Thoracic aorta (tissue), 2 donors: ENCODE data around the gene CD72. TPM values are rescaled to one million over a fixed set of nuclear protein-coding genes. Genes with fewer than 3 reads are reported as not detected.
"Not testable (repeated sequence)": the region's sequence is repeated elsewhere in the genome, so short reads cannot be mapped to it uniquely, and the experiment has no call there.

ENCODE experiments used
- ATAC-seq: fragments of 150-250 bp; one replicate; pipeline ENCODE4 v1.8.0; 2017; ENCODE audit warnings: low read depth; ENCODE audit not compliant: insufficient number of reproducible peaks, low FRiP score
- DNase-seq: peaks from one replicate; pipeline ENCODE4 v3.0.0-alpha.2; 2020; ENCODE audit warnings: low spot score
- H3K27ac ChIP-seq, 2 donors: fragments of 200-600 bp; sonication (generic); 1 replicate in 1 of 2; 2 replicates in 1 of 2; pipeline ENCODE4 v1.5.1; 2016; ENCODE audit warnings: mild to moderate bottlenecking in 2 of 2, moderate library complexity in 2 of 2
- H3K27me3 ChIP-seq: fragments of 200-600 bp; sonication (generic); replicated peaks from 2 replicates; pipeline ENCODE4 v1.6.0; 2016; ENCODE audit warnings: mild to moderate bottlenecking; ENCODE audit not compliant: insufficient read depth
- H3K36me3 ChIP-seq: fragments of 200-600 bp; sonication (generic); one replicate; pipeline ENCODE4 v1.5.1; 2016
- H3K4me1 ChIP-seq, 2 donors: fragments of 200-600 bp; sonication (generic); 1 replicate in 1 of 2; 2 replicates in 1 of 2; pipeline versions ENCODE4 v1.5.1 to v1.6.0; 2016; ENCODE audit warnings: low read depth in 2 of 2, mild to moderate bottlenecking in 1 of 2; ENCODE audit not compliant: control insufficient read depth in 1 of 2
- H3K4me3 ChIP-seq: fragments of 200-600 bp; sonication (generic); 2 replicates; pipeline ENCODE4 v1.5.1; 2016; ENCODE audit warnings: mild to moderate bottlenecking
- H3K9me3 ChIP-seq: fragments of 200-600 bp; sonication (generic); 2 replicates; pipeline ENCODE4 v1.5.1; 2016
- total RNA-seq, 2 donors: library from RNA; depleted of rRNA; stranded (reverse); fragments of >200 nt; gene quantifications; one replicate each; pipeline versions ENCODE4 v1.1.0 to v1.2.3, GENCODE V29; 2016
- TF ChIP-seq, protein P1 (sequence below): fragments of 200-600 bp; sonication (generic); IDR thresholded peaks from one replicate; pipeline ENCODE4 v1.5.1; 2019; ENCODE audit warnings: antibody characterized with exemption

The CD72 gene
- total RNA-seq, 2 donors from 2014 or later = 2.2 to 9.9 TPM

- Histone ChIP-seq H3K27ac (peak overlapping the region; percentile 38 to 51), H3K27me3 (no peaks in the 10 kb centered on the region), H3K4me1 (peaks cover 14 to 40% of the 10 kb centered on the region in 2 donors), H3K36me3 (no peaks in the 10 kb centered on the region), H3K9me3 (no peaks in the 10 kb centered on the region), H3K4me3 (no peak overlapping the region)
- TF ChIP-seq, protein P1, sequence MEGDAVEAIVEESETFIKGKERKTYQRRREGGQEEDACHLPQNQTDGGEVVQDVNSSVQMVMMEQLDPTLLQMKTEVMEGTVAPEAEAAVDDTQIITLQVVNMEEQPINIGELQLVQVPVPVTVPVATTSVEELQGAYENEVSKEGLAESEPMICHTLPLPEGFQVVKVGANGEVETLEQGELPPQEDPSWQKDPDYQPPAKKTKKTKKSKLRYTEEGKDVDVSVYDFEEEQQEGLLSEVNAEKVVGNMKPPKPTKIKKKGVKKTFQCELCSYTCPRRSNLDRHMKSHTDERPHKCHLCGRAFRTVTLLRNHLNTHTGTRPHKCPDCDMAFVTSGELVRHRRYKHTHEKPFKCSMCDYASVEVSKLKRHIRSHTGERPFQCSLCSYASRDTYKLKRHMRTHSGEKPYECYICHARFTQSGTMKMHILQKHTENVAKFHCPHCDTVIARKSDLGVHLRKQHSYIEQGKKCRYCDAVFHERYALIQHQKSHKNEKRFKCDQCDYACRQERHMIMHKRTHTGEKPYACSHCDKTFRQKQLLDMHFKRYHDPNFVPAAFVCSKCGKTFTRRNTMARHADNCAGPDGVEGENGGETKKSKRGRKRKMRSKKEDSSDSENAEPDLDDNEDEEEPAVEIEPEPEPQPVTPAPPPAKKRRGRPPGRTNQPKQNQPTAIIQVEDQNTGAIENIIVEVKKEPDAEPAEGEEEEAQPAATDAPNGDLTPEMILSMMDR = no peak
- ATAC-seq (no peak), DNase-seq (no peak)
Observed at GRCh38 chr9:35599763-35600604, 18.2 kb downstream of the CD72 start.

DNA sequence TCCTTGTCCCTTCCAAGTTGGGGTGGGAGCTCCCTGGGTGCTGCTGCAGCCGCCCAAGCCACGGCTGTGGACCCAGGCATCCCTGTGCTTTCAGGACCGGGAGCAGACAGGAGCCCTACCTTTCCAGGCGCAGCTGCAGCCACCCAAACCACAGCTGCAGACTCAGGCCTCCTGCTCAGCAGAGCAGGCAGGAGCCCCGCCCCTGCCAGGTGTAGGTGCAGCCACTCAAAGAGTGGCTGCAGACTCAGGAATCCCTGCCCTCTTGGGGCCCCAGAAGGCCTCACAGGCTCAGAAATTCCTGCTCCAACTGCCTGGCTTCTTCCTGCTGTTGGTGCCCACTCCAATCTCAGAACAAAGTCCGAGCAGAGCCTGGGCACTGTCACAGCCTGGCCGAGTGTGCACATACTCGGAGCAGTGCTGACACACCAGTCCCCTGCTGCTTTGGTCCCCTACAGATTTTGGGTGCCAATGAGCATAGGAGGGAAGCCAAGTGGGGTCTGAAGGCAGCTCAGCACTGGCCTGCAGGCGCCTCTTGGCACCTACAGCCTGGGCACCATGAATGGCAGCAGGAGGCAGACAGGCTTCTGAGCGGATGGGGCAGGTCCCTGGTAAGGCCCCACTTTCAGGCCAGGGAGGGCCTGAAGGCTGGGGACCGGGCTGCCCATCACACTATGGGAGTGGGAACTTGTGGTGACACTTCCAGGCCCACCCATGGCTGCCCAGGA lies 19.2 kb downstream of the CD72 start:
- ATAC-seq (no peak), DNase-seq (no peak)
- H3K4me1 ChIP-seq = peaks cover 14 to 40% of the 10 kb centered on the region in 2 donors
- no peak overlapping the region for H3K4me3 ChIP-seq
- peaks cover 5% of the 10 kb centered on the region for H3K9me3 ChIP-seq
- peak overlapping the region in 1 of 2 donors; percentile 5 for H3K27ac ChIP-seq
- no peaks in the 10 kb centered on the region for H3K36me3 ChIP-seq
- no peaks in the 10 kb centered on the region for H3K27me3 ChIP-seq
- TF ChIP-seq, protein P1 = no peak

DNA sequence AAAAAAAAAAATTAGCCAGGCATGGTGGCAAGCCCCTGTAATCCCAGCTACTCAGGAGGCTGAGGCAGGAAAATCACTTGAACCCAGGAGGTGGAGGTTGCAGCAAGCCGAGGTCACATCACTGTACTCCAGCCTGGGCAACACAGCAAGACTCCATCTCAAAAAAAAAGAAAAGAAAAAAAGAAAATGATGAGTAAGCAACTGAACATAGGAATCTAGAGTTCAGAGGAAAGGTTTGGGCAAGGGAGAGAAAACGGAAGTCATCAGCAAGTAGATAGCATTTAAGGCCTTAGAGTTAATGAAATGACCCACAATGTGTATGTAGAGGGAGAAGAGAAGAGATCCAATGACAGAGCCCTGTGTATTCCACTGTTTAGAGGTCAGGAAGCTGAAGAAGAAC lies 21.3 kb downstream of the CD72 start:
- H3K36me3 ChIP-seq, H3K4me3 ChIP-seq, H3K27ac ChIP-seq, ATAC-seq, H3K27me3 ChIP-seq, DNase-seq: not testable (repeated sequence)
- peaks cover 20% of the 10 kb centered on the region for H3K9me3 ChIP-seq
- H3K4me1 ChIP-seq = peaks cover 6 to 30% of the 10 kb centered on the region in 2 donors

GRCh38 chr9:35594471-35594870 lies 23.7 kb downstream of the CD72 start:
- ATAC-seq (no peak), DNase-seq (no peak)
- Histone ChIP-seq H3K9me3 (peaks cover 20% of the 10 kb centered on the region), H3K36me3 (no peaks in the 10 kb centered on the region), H3K27me3 (no peaks in the 10 kb centered on the region), H3K4me3 (no peak overlapping the region), H3K4me1 (peaks cover 6 to 16% of the 10 kb centered on the region in 2 donors), H3K27ac (no peak overlapping the region)
- TF ChIP-seq, protein P1 = no peak

- Histone ChIP-seq H3K9me3 (peaks cover 20% of the 10 kb centered on the region), H3K27ac (no peak overlapping the region), H3K36me3 (no peaks in the 10 kb centered on the region), H3K4me1 (peaks cover under 1 to 7% of the 10 kb centered on the region in 2 donors), H3K4me3 (no peak overlapping the region), H3K27me3 (no peaks in the 10 kb centered on the region)
- no peak for DNase-seq
- TF ChIP-seq, protein P1 = no peak
- no peak for ATAC-seq
Observed at GRCh38 chr9:35593581-35593980, 24.6 kb downstream of the CD72 start.

- ATAC-seq, H3K4me3 ChIP-seq, H3K36me3 ChIP-seq, DNase-seq, H3K4me1 ChIP-seq, H3K27ac ChIP-seq, H3K27me3 ChIP-seq: not testable (repeated sequence)
- peaks cover 18% of the 10 kb centered on the region for H3K9me3 ChIP-seq
Observed at GRCh38 chr9:35588506-35588905, 29.7 kb downstream of the CD72 start.

- not testable (repeated sequence) for H3K4me1 ChIP-seq, H3K4me3 ChIP-seq, H3K36me3 ChIP-seq, DNase-seq, ATAC-seq, H3K27ac ChIP-seq, H3K27me3 ChIP-seq
- peaks cover 14% of the 10 kb centered on the region for H3K9me3 ChIP-seq
Observed at GRCh38 chr9:35584681-35585080, 33.5 kb downstream of the CD72 start.

DNA sequence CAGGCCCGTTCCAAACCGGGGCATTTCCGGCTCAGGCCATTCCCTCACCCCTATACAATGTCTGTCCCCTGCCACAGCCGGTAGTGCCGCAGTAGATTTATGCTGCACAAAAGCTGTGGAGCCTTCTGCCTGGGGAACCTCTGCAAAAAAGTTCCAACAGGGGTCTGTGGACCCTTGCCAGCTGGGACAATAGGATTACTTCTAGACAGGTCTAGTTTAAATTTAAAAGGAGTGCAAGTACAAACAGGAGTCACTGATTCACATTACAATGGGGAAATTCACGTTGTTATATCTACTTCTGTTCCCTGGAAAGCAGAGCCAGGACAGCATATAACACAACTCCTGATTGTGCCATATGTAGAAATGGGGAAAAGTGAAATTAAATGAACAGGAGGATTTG lies 34.7 kb downstream of the CD72 start:
- not testable (repeated sequence) for DNase-seq, H3K4me3 ChIP-seq, H3K4me1 ChIP-seq, ATAC-seq, H3K27ac ChIP-seq, H3K27me3 ChIP-seq, H3K36me3 ChIP-seq
- peaks cover 14% of the 10 kb centered on the region for H3K9me3 ChIP-seq
